ENCODE measurements around the gene VSTM4.

Gene VSTM4

GRCh38 chr10:49093922-49094321 lies 21.4 kb downstream of the VSTM4 start:
- DNase-seq (ENCODE audit: low spot score) = no peak
- no peak for TF ChIP-seq CTCF (IDR thresholded peaks at IDR 0.05; ENCODE audit: borderline replicate concordance, control extremely low read depth, extremely low read depth, insufficient read depth, missing control alignments)
- in situ Hi-C loops (cut with MboI; ENCODE audit: low sequenced_read_pairs, unreplicated experiment) = no loop called here

GRCh38 chr10:49092477-49092876 lies 22.8 kb downstream of the VSTM4 start:
- DNase-seq (ENCODE audit: low spot score) = no peak
- in situ Hi-C loops (cut with MboI; ENCODE audit: low sequenced_read_pairs, unreplicated experiment) = no loop called here
- no peak for TF ChIP-seq CTCF (IDR thresholded peaks at IDR 0.05; ENCODE audit: borderline replicate concordance, control extremely low read depth, extremely low read depth, insufficient read depth, missing control alignments)

GRCh38 chr10:49091450-49092210 lies 23.7 kb downstream of the VSTM4 start:
- in situ Hi-C loops (cut with MboI; ENCODE audit: low sequenced_read_pairs, unreplicated experiment) = no loop called here
- TF ChIP-seq CTCF (IDR thresholded peaks at IDR 0.05; ENCODE audit: borderline replicate concordance, control extremely low read depth, extremely low read depth, insufficient read depth, missing control alignments) = no peak
- DNase-seq (ENCODE audit: low spot score) = no peak

- TF ChIP-seq CTCF (IDR thresholded peaks at IDR 0.05; ENCODE audit: borderline replicate concordance, control extremely low read depth, extremely low read depth, insufficient read depth, missing control alignments) = no peak
- in situ Hi-C loops (cut with MboI; ENCODE audit: low sequenced_read_pairs, unreplicated experiment) = no loop called here
- no peak for DNase-seq (ENCODE audit: low spot score)
Measured at GRCh38 chr10:49090696-49091380, 24.5 kb downstream of the VSTM4 start.

GRCh38 chr10:49090189-49090575 lies 25.1 kb downstream of the VSTM4 start:
- no peak for TF ChIP-seq CTCF (IDR thresholded peaks at IDR 0.05; ENCODE audit: borderline replicate concordance, control extremely low read depth, extremely low read depth, insufficient read depth, missing control alignments)
- in situ Hi-C loops (cut with MboI; ENCODE audit: low sequenced_read_pairs, unreplicated experiment) = no loop called here

GRCh38 chr10:49089557-49090188 lies 25.6 kb downstream of the VSTM4 start:
- in situ Hi-C loops (cut with MboI; ENCODE audit: low sequenced_read_pairs, unreplicated experiment) = no loop called here
- TF ChIP-seq CTCF (IDR thresholded peaks at IDR 0.05; ENCODE audit: borderline replicate concordance, control extremely low read depth, extremely low read depth, insufficient read depth, missing control alignments) = no peak
- DNase-seq (ENCODE audit: low spot score) = no peak

More at GRCh38 chr10:49090189-49090575, 25.1 kb downstream of the VSTM4 start:
- no peak for DNase-seq (ENCODE audit: low spot score)
